Activated T-helper 1 cell treated with anti-CD3 and anti-CD28 coated beads, Interleukin-2, amount 50 U/mL, for 16 hours (primary cell): ENCODE data around the gene CCR2.
"Not testable (repeated sequence)": the region's sequence is repeated elsewhere in the genome, so short reads cannot be mapped to it uniquely, and the experiment has no call there.

Experiments
- DNase-seq, 2 donors: peaks; one replicate each; pipeline ENCODE4 v3.0.0-alpha.2; 2020; ENCODE audit warnings: low read depth in 1 of 2, low spot score in 1 of 2

CCR2 gene

DNA sequence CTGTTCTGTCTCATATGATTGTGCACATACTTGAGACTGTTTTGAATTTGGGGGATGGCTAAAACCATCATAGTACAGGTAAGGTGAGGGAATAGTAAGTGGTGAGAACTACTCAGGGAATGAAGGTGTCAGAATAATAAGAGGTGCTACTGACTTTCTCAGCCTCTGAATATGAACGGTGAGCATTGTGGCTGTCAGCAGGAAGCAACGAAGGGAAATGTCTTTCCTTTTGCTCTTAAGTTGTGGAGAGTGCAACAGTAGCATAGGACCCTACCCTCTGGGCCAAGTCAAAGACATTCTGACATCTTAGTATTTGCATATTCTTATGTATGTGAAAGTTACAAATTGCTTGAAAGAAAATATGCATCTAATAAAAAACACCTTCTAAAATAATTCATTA is 21.9 kb downstream of the CCR2 start:
- DNase-seq = no peak

DNA sequence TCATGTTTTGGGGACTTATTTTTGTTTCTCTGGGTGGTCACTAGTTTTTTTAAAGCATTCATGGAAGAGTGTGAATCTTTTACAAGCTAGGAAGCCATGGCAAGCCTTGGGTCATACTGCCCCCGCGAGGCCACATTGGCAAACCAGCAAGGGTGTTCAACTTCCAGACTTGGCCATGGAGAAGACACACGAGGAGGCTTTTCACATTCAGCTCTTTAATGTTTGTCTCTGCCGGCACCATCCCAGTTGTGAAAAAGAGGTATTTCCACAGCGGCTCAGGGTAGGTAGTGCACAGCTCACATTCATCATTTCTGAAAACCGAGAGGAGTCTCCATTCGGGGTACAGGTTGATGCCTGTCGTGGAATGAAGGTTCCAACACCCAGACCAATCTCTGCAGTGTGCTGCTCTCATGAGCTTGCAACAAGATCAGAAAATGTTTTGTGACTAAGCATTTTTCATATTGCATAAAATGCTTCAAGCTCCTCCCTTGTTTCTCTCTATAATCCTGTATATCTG is 24.6 kb downstream of the CCR2 start:
- DNase-seq = peak; percentile 30 to 32

DNA sequence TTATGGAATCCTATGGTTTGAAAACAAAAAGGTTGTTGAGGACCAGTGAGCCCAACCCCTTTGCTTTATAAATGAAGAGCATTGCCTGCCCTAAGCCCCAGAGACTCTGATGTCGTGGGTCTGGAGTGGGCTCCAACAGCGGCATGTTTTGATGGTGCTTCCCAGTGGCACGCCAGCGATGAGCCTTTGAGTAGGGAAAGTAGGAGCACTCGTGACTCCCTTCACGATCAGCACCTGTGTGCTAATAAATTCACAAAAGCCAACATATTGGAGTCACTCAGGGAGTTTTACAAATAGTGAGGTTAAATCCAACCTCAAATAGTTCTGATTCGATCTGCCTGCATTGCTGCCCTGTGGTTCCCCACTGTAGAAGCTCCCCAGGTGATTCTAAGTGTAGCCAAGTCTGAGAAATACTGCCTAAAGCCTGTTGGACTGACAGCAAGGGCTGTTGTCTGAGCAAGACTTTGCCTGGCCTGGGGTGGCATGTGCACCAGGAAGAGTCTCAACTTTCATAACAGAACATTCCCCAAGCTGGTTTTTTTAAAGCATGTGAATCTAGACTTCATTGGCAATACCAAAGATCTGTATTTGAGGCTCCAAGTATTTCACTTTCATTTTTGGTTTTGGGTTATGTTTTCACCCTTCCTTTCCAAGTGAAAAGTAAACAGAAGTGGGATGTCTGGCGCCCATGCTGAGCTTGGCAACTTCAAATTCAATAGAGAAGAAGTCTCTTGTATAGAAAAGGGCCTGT is 26.7 kb downstream of the CCR2 start:
- no peak for DNase-seq

DNA sequence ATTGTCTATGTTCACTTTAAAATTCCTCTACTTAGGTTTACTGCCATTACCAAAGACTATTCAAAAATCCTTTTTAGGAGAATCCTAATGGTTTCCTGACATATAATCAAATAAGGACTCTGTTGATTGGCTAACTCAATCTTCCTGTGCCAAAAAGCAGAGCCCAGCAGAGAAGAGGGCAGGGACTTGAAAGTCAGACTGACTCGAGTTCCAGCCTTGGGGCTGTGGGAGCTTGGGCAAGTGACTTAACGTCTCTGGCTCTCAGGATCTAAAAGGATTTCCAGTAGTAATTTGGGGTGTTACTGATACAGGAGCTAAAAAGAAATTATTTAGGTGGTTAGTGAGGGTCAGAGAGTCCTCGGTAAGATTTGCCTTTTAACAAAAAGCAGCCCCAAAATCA is 27.7 kb downstream of the CCR2 start:
- DNase-seq = no peak

DNA sequence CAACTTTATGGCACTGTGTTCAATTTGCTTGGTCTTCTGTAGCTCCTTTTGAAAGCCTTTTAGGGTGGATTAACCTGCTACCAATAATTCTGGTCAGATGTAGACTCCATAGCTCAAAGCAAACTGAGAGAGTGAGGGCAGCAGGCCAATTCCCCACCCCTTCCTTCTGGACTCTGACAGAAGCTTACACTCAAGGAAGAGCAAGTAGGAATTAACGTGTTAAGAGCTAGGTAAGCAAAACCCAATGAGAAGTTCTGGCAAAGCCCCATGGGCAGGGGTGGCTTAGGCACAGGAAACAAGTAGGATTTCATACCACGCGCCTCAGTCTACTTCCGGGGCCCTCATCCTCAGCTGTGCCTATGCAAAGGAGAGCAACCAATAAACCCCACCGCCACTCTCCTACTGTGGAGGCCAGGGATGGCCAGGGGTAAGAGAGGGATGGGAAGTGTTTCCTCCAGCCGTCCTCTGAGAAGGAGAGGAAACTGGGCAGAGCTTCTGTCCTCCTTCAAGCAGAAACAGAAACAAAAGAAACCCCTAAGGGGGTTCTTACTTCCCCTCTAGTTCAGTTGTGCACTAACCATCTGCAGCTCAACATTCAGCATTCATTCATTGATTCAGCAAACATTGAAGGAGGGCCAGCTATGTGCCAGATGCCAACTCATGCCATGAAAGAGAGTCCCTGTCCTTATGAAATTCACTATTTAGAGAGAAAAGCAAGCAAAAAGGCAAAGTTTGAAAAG is 29.5 kb downstream of the CCR2 start:
- DNase-seq = no peak

DNA sequence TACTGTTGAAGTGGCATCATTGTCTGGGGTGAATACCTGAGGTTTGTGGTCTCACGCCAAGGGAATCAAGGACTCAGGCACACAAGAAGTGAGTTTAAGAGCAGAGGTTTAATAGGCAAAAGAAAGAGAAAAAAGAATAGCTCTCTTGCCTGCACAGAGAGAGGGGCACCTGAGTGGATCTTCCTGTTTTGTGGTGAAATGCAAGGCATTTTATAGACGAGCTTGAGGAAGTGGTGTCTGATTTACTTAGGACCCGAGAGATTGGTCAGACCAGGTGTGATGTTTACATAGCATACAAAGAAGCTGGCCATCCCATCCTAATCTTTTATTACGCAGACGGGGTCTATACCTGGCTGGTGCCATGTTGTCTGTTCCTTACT is 30.0 kb downstream of the CCR2 start:
- DNase-seq = no peak

DNA sequence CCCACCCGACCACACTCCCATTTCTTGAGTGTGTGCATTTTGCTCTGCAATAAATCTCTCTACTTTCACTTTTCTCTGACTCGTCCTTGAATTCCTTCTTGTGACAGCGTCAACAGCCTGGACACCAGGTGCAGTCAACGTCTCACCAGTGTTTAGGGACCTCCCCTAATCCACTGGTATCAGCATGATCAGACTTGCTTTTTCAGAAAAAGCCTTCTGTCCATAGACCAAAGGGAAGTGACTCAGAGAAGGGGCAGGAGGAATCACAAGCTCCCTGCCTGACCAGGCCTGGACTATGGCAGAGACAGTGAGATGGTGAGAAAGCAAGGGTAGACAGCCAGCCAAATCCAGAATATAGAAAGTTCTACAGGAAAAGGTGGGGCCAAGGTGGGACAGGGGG is 32.3 kb downstream of the CCR2 start:
- DNase-seq = no peak

DNA sequence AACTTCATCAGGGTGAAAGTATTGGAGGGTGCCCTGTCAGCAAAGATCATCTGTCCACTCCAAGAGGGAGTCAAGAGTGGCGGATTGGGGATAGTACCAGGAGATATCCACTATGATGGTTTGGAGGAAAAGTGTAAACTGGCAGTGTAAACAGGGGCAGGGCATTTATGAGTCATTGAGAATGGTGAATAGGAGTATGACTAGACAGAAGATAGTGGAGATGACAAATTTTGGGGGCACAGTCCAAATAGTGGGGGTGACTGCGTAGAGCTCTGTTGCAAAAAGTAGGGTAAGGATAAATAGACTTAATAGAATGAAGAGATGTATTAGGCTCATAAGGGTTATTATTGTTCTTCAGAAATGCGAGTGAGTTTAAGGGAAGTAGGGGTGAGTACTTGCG is 34.9 kb downstream of the CCR2 start:
- DNase-seq = not testable (repeated sequence)

DNA sequence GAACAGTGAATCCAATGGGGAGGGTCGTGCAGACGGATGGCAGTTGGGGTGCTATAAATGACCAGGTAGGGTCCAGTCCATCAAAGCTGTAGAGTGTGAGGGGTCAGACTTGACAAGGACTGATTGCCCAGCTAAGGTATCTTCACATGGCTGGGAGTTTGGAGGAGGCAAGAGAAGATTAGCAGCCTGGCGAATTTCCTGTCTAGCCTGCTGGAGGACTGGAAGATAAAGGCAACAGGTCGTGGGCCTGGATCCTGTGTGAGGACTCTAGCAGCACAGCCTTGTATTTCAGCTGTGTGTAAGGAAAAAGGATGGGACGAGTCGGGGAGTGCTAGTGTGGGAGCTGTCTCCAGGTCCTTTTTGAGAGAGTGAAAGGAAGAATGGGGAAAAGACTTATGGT is 35.4 kb downstream of the CCR2 start:
- DNase-seq = no peak

DNA sequence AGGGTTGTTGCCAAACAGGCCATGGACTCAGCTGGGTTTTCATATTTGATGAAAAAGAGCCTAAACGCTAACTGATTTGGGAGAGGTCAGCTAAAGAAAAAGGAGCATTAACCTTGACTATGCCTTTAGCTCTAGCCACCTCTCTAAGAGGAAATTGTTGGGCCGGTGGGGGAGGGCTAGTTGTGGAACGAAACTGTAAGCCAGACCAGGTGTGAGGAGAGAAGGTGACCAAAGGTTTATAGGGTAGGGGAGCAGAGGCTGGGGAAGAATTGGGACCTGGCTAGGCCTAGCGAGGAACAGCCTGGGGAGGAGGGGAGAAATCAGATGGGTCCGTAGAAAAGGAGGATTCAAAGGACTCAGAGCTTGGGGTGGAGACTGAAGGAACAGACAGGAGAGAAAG is 37.6 kb downstream of the CCR2 start:
- not testable (repeated sequence) for DNase-seq

DNA sequence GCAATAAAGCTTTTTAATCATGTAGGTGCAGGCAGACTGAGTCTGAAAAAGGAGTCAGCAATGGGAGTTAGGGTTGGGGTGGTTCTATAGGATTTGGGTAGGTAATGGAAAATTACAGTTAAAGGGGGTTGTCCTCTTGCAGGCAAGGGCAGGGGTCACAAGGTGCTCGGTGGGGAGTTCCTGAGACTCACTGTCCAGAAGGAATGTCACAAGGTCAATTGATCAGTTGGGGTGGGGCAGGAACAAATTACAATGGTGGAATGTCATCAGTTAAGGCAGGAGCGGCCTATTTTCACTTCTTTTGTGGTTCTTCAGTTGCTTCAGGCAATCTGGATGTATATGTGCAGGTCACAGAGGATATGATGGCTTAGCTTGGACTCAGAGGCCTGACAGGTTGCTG is 39.1 kb downstream of the CCR2 start:
- no peak for DNase-seq

DNA sequence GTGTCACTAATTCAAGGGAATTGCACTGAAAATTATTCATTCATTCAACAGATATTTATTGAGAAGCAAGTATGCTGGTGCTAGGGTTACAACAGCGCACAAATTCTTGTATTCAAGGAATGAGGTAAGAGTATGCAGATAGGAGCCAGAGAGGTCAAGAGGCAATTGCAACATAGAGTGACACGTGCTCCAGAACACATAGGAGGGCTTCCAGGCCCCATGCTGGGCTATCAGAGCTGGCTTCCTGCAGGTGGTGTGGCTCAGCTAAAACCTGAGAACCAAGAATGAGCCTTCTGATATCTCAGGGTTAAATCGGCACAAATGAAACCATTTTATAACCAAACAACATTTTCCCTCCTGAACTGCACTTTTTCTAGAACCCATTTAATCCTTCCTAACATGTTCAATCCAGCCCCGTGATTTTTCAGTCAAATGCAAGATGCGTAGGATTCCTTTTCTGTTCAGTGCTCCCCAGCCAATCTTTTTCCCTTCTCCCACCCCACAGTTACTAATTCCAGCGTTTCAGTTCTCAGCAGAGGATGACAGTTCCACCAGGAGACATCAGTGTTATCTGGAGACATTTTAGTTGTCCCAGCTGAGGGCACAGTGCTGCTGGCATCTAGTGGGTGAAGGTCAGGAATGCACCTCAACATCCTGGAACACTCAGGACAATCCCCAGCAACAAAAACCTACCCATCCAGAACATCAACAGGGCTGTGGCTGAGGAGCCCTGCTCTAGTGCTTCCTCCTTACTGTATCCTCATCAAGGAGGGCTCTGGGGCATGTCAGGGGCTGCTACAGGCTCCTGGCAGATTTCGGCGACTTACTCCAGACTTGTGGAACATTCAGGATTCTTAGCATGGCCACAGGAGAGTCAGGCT is 39.9 kb downstream of the CCR2 start:
- DNase-seq = no peak

DNA sequence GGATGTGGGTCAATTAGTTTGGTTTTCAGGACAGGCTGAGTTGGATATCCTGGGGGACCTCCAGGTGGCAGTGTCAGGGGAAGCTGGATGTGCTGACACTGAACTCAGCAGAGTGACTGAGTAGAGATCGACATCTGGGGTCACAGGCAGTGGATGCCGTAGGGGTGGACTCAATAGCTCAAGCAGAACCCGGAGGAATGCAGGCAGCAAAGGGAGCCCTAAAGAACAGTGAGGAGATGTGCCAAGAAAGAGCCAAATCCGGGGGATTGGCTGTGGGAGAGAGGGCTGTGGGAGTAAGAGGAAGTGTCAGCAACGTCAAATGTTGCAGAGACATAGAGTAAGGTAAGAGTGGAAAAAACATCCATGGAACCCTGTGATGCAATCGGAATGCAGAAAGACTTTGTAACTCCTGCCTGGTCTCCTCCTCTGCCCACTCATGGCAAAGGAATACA is 41.3 kb downstream of the CCR2 start:
- DNase-seq = no peak

DNA sequence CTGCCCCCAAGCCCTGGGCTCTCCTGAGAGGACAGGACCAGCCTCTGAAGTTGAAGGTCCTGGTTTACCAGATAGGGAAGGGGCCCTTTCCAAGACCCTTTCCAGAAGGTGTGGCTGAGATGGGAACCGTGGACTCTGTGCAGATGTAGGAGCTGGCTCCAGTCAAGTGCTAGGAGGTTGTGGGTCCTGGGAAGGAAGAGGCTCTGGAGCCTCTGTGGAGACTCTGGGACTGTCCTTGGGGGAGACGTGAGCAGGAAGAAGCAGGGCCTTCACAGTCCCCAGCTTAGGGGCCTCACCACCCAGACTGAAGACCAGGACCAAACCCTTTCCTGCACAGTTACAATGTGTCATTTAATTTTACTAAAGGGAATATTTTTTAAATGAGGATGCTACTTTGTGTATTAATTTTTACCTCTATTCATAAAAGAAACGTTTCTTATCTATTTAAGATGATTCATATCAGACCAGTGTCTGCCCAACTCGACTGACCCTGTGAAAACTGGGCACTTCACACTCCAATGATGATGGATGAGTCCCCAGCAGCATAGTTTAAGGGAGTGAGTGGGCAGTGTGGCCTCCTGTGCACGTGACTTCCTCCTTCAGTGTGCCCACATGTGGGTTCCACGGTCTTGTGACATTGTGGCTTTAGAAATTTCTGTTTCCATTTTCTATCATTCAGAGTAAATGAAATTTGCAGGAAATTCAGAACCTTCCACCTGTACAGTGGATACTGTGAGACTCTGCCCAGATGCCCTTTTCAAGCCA is 42.0 kb downstream of the CCR2 start:
- DNase-seq = no peak

DNA sequence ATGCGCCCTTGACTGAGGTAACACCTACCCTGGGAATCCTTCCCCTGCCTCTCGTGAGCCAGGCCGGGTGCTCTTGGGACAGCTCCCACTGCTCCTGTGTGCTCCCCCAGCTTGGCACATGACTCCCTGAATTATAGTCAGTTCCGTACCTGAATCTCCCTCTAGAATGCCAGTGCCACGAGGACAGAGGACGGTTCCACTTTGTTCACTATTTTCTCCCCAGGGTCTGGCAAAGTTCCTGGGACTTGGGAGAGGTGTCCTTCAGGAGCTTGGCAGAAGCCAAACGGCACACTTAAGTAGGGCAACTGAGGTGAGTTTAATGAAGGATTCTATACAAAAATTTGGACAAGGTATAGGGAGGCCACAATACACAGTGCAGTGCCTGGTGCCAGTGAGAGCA is 43.2 kb downstream of the CCR2 start:
- DNase-seq = no peak

DNA sequence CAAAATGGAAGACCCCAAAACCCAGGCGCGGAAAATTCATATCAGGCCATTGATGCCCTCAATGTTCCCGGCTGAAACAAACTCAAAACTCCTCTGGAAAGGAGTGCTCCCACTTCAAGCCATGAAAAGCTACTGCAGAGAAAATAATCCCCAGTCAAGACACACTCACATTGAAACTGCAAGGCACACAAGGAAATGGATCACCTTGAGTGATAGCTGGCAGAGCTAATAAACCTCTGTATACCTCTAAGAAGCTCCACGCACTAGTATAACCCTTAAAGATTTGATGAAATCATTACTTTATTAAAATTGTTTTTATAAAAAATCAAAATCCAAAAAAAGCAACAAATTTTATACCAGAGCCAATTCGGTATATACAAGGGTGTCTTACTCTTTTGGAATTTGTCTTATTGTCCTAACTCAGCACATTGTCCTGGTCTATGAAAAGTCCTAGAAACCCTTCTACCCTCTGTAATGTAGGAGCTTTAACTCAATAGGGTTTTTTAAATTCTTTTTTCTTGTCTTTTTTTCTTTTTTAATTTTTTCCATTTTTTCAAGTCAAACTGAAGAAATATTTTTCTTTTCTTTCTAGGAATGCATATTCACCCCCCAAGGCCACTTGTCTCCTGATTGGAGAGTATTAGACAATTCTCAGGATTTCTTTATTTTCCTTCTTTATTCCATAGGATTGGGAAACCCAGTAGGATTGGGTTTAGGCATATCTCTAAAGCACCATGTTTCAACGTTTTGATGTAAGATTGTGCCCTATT is 44.5 kb downstream of the CCR2 start:
- DNase-seq = no peak

DNA sequence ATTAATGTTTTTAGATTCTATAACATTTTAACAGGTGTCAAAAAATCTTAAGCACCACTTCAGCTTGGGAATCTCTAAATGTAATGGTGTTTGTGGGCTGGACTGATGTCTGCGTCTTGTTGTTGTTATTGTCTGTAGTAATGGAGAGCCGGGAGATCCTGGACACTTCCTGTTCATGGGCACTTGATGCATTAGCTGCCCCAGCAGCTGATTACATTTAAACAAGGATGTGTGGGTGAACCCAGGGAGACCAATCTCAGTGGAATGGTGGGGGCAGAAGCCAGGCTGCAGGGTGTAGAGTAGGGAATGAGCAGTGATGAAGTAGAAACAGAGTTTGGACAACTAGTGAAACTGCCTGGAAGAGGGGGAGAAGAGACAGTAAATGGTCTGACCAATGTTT is 45.2 kb downstream of the CCR2 start:
- no peak for DNase-seq

DNA sequence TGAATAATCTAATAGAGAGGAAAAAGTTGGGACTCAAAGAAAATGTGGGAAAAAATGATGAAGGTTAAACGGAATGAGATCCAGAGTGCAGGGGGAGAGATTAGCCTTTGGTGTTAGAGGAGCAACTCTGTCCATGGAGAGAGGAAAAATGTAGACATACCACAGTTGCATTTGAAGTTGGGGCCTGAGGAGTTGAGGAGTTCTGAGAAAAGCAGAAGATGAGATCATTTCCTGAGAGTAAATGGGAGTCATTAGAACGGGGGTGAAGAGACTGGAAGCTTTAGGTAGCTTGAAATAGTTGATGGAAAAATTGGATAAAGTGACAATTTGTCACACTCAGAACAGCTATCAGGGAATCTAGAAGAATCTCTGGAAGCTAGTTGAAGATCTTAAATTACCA is 45.6 kb downstream of the CCR2 start:
- DNase-seq = no peak

DNA sequence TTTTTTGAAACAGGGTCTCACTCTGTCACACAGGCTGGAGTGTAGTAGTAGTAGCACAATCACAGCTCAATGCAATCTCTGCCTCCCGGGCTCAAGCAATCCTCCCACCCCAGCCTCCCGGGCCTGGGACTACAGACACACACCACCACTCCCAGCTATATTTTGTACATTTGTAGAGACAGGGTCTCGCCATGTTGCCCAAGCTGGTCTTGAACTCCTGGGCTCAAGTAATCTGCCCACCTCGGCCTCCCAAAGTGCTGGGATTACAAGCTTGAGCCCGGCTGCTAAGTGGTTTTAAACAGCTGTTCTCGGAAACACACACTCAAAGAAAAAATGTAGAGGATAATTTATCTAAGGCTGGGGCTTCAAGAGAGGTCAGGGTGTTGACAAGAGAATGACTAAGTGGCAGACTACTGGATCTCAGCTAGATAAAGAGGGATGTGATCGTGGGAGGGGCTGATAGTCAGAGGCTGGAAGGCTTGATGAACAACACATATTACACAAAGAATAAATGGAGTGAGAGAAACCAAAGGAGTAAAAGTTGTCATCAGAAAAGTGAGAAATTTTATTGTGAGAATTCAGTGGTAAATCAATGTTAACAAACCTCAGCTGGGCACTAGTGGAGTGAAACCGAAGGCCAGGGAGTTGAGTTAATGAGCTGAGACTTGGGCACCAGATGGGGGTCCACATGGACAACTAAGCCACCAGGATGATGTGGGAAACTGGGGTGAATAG is 46.3 kb downstream of the CCR2 start:
- DNase-seq = no peak
